ENCODE data around the gene AK9.

Gene AK9

DNA sequence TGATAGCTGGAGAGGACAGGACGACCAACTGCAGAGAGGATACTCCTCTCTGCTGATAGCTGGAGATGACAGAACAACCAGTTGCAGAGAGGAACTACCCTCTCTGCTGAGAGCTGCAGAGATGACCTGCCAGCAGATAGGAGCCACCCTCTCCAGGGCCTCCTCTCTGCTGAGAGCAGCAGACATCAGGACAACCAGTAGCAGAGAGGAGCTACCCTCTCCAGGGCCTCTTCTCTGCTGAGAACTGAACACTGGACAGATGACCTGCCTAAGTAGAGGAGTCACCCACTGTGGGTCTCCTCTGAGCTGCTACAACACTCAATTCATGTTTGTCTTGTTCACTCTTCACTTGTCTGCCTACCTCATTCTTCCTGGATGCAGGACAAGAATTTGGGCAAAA is 180.6 kb downstream of the AK9 start:
- DNase-seq = no peak

DNA sequence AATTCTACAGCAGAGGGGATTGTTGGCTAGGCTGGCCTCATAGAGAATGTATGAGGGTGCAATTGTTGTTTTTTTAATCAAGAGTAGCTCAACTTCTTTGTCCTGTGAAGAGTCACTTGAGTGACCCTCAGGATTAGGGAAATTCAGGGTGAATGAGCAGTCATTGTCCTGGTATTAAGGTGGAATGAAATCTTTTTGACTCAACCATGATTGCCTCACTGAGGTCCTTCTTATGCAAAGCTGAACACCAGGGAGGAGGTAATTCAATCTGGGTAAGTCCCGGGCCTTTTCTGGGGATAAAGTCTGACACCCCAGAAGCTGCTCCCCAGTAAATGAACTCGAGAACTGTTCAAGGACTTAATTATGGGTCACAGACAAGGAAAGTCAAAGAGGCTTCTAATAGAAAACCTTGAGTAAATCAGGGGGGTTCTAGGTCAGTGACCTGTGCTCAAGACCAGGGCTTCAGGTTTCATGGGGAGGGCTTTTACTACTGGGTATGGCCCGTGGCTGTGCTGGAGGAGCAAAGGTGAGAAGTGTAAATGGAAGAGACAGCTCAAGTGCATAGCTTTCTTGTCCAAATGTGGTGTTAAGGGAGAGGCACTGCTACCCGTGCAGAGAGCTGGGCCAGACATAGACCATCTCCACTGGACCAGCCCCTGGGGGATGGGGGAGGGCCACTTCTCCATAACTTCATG is 182.7 kb downstream of the AK9 start:
- DNase-seq = no peak

DNA sequence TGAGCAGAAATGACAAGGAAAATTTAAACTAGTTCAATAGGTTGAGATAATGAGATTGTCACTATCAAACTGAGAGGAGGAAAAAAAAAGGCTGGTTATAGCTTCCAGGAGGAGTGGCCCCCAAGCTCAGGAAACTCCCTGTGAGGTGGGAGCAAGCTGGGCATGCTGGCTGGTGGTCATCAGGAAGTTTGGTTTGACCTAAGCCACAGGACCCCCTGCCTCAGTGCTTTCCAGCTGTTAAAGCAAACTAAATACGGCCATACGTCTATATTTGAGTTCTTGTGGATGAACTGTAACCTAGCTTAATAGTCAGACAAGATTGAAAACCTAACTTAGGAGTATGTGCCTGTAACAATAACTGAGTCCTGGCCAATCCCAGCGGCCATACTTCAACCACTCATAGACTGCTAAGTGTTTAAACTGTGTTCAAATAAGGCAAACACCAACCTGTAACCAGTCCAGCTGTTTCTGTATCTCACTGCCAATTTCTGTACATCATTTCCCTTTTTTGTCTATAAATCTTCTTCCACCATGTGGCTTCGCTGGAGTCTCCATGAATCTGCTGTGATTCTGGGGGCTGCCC is 183.4 kb downstream of the AK9 start:
- no peak for DNase-seq

- no peak for DNase-seq
Measured at GRCh38 chr6:109506841-109507240, 184.2 kb downstream of the AK9 start.

GRCh38 chr6:109506314-109506713 is 184.7 kb downstream of the AK9 start:
- no peak for DNase-seq

GRCh38 chr6:109503327-109504224 is 187.4 kb downstream of the AK9 start:
- DNase-seq = no peak

DNA sequence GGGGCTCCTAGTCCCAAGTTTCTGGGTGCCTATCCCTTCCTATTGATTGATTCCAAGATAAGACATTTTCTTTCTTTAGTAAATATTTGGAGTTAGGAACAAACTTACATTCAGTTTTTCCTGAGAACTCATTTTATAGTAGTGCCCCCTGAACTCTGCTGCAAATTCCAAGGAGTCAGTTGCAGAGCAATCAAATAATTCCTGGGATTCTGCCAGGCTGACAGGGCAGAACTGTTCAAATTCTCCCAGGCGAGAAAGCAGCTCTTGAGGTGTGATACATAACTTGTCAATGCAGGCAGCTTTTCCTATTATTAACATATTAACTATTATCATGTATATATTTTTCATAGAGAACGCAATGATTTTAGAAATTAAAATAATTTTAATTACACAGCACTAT is 192.1 kb downstream of the AK9 start:
- DNase-seq = no peak

DNA sequence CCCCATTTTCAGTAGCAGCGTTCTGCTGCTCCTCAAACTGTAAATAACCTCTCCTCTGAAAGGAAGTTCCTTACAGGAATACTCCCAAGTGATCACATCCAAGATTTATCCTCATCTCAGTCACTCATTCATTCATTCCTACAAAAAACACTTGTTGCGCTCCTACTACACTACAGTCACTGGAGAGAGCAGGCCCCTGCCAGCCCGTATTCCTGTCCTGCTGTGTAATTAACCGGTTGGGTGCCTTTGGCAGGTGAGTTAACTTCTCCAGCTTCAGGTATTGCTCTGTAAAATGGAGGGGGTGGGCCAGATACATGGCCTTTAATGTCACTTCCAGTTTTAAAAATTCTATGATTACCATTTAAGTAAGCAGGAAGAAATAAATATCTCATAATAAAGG is 192.9 kb downstream of the AK9 start:
- DNase-seq = no peak

DNA sequence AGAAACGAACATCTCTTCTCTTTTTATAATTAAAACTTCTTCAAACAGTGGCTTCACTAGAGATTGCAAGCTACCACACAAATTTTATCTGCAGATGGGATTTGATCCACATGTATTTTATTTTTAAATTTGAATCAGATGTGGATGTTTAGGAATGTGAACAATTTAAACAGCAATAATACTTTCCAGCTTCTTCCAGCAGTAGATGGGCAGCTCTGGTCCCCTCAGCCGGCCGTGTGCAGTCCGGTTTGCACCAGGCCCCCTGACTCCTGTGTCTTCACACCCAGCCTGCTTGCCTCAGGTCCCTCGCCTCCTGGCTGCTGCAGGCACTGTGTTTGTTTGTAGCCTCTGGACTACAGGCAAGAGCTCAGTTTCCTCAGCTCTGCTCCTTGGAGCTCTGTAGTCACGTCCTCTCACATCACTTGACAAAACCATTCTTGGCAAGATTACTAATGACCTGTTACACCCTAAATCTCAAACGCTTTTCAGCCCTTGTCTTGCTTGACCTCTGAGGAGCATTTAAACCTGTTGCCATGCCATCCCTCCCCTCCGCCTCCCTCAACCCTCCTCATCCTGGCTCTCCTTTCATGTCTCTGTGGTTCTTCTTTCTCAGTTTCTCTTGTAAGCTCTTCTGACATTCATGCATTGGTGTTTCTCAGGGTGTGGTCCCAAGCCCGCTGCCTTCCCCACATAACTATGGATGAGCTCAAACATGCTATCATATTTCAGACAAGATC is 194.8 kb downstream of the AK9 start:
- no peak for DNase-seq

GRCh38 chr6:109493865-109494264 is 197.1 kb downstream of the AK9 start:
- no peak for DNase-seq

DNA sequence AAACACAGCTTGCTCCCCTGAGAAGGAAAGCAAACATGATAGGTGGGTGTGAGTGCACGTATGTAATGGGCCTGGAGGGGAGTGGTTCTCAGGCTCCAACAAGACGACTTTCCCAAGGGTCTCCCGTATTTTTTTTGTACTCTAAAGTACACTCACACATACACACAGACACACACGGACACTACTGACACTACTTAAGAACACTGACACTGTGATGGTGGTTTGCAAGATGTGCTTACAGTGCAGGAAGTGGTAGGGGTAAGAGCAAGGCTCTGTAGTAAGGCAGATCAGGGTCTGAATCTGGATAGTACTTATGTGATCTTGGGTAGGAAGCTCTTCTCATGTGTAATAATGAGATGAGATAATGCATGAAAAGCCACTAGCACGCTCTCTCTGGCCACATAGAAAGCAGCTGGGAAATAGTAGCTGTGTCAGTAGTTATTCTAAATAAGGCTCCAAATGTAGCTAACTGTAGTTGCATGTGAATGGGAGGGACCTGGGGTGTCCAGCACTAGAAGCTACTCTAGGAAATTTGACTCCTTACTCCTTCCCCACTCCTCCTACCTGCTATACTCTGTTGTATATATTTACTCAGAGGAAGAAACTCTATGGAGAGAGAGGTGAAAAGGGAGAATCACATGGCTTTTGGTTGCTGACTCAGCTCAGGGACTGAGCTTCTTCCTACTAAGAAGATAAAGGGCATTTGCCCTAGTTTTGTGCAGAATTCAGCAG is 199.6 kb downstream of the AK9 start:
- peak; percentile 1 for DNase-seq

- DNase-seq = no peak
Measured at GRCh38 chr6:109490713-109491112, 200.3 kb downstream of the AK9 start.

- DNase-seq = no peak
Measured at GRCh38 chr6:109488001-109488400, 203.0 kb downstream of the AK9 start.

DNA sequence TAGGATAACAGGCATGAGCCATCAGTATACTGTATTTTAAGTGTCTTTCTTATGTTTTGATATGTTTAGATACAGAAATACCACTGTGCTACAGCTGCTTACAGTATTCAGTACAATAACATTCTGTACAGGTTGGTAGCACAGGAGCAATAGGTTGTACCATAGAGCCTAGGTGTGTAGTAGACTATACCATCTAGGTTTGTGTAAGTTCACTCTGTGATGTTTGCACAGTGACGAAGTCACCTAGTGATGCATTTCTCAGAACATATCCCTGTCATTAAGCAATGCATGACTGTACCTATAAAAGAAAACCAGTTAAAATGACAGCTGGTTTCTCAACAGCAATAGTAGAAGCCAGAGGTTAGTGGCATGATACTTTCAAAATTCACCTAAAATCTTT is 204.9 kb downstream of the AK9 start:
- DNase-seq = no peak

DNA sequence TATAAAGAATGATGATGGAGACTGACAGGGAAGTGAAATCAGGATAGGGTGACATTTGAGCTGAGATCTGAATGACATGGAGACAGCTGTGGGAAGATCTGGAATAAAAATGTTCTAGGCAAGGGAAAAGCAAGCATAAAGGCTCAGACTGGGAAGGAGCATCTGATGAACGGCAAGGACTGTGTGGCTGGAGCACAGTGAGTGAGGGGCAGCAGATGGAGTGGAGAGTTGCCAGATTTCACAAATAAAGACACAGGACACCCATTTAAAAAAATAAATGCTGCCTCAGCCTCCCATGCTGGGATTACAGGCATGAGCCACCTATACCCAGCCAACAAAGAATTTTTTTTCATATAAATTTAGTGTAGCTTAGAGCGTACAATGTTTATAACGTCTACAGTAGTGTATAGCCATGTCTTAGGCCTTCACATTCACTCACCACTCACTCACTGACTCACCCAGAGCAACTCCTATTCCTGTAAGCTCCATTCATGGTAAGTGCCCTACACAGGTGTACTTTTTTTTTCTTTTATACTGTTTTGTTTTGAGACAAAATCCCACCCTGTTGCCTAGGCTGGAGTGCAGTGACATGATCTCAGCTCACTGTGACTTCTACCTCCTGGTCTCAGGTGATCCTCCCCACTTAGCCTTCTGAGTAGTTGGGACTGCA is 205.6 kb downstream of the AK9 start:
- no peak for DNase-seq

DNA sequence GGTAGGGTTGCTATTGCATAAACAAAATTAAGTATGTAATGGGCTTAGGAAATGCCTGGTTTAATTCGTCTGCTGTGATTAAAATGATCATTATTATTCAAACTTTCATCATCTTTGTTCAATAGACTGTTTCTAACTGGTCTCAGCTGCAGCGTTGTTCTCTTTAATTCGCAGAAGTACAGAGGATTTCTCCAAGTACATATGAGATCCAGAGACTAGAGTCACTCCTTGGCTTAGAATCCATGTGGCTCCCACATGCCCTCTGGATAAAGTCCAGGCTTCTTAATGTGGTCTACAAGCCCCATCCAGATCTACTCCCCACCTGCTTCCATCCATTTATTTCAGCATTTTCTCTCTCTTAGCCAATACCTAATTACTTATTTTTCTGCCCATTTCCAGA is 206.9 kb downstream of the AK9 start:
- no peak for DNase-seq

GRCh38 chr6:109483735-109484057 is 207.3 kb downstream of the AK9 start:
- no peak for DNase-seq

- no peak for DNase-seq
Measured at GRCh38 chr6:109482905-109483734, 207.9 kb downstream of the AK9 start, which contains the start of gene ZBTB24. ZBTB24 (minus strand) TSS chr6:109483219; CDS start chr6:109482026, 1,193 bp downstream.

GRCh38 chr6:109480993-109481480 is 210.0 kb downstream of the AK9 start:
- DNase-seq = no peak

DNA sequence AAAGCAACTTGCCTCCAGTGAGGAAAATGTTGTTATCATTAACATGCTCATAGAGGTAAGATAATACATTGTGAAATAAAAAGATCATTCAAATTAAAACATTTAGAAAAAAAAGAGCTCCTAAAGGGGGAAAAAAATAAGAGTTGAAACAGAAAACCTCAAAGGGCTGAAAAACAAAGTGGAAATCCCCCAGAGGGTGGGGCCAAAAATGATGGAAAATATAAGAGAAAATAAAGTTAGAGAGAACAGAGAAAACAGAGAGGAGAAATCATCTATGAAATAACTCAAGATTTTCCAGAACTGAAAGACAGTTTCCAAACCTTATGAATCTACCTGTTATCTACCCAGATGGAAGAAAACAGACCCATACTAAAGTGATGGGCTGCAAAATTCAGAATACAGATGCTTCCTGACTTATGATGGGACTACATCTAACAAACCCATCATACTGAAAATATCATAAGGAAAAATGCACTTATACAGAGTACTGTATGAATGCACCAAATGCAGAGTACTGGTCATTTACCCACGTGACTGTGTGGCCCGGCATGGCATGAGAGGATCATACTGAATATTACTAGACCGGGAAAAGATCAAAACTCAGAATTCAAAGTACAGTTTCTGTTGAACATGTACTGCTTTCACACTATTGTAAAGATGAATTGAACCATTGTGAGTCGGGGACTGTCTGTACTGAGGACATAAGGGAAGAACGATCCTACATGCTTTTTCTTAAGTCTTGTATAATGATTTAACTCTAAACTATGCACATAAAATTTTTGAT is 212.0 kb downstream of the AK9 start:
- DNase-seq = no peak
